Calu3 (cell line): Measurements from ENCODE around the gene GSTT4. TPM values are rescaled to one million over a fixed set of nuclear protein-coding genes. Genes with fewer than 3 reads are reported as not detected.
"Not testable (repeated sequence)": the region's sequence is repeated elsewhere in the genome, so short reads cannot be mapped to it uniquely, and the experiment has no call there.

ENCODE experiments used
- BruUV-seq: library from RNA; stranded (reverse); fragments of 400-500 nt; replicated peaks from 2 replicates; lab custom pipeline; 2021; lab: Mats Ljungman, UMichigan
- CTCF ChIA-PET: fragments of 300-600 bp; sonication (Branson Sonifier 250); formaldehyde crosslinking; loops from one replicate; lab custom pipeline; 2022; ENCODE audit warnings: antibody characterized with exemption; lab: Charles Lee
- DNase-seq: peaks from one replicate; pipeline ENCODE4 v3.0.0; 2022
- H3K27ac Mint-ChIP-seq: one replicate; pipeline ENCODE4 v1.8.0; 2022; ENCODE audit warnings: mixed read lengths; ENCODE audit not compliant: unreplicated experiment
- H3K27me3 Mint-ChIP-seq: one replicate; pipeline ENCODE4 v1.8.0; 2022; ENCODE audit warnings: mixed read lengths; ENCODE audit not compliant: unreplicated experiment
- H3K36me3 Mint-ChIP-seq: one replicate; pipeline ENCODE4 v1.8.0; 2022; ENCODE audit warnings: mild to moderate bottlenecking, moderate library complexity, mixed read lengths; ENCODE audit not compliant: insufficient read depth, unreplicated experiment
- H3K4me1 Mint-ChIP-seq: one replicate; pipeline ENCODE4 v1.8.0; 2022; ENCODE audit warnings: mild to moderate bottlenecking, low read depth, mixed read lengths; ENCODE audit not compliant: unreplicated experiment
- H3K4me3 Mint-ChIP-seq: one replicate; pipeline ENCODE4 v1.8.0; 2022; ENCODE audit warnings: mild to moderate bottlenecking, low read depth, moderate library complexity, mixed read lengths; ENCODE audit not compliant: unreplicated experiment
- H3K9me3 Mint-ChIP-seq: one replicate; pipeline ENCODE4 v1.8.0; 2022; ENCODE audit warnings: low read depth, mixed read lengths; ENCODE audit not compliant: unreplicated experiment
- intact Hi-C: fragments of 100-400 bp; cut with micrococcal nuclease; formaldehyde crosslinking; loops from one replicate; pipeline ENCODE4 v1.10.0; 2022; ENCODE audit not compliant: unreplicated experiment
- total RNA-seq: library from RNA; stranded (reverse); gene quantifications from 2 replicates; pipeline ENCODE4 v1.2.3, GENCODE V29; 2022
- TF ChIP-seq, protein P1 (sequence below): fragments of 200-600 bp; IDR thresholded peaks from one replicate; pipeline ENCODE4 v1.8.0; 2022; ENCODE audit warnings: antibody characterized with exemption; ENCODE audit not compliant: unreplicated experiment

GSTT4 gene
- total RNA-seq, 1 experiment from 2014 or later = not detected

DNA sequence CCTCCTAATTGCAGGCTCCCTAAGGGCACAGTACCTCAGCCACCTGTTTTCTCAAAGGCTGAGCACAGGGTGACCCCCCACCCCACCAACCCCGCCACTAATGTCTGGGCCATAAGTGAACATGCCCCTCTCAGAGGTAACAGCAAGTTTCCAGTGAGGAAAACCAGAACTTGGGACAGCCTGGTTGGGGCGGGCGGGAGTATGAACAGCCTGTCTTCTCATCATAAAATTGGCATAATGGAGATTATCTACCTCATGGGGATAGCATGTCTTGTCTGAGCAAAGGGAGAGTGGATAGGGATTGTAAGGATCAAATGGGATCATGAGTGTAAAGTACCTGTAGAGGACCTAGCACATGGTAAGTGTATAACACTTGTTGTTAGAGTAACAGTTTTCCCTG, 33.3 kb downstream of the GSTT4 start:
- DNase-seq, H3K27ac Mint-ChIP-seq, intact Hi-C loops, CTCF ChIA-PET, H3K27me3 Mint-ChIP-seq, BruUV-seq, H3K4me3 Mint-ChIP-seq, H3K9me3 Mint-ChIP-seq: not testable (repeated sequence)
- Mint-ChIP-seq H3K4me1 (peaks cover 27% of the 10 kb centered on the region), H3K36me3 (peaks cover 22% of the 10 kb centered on the region)

DNA sequence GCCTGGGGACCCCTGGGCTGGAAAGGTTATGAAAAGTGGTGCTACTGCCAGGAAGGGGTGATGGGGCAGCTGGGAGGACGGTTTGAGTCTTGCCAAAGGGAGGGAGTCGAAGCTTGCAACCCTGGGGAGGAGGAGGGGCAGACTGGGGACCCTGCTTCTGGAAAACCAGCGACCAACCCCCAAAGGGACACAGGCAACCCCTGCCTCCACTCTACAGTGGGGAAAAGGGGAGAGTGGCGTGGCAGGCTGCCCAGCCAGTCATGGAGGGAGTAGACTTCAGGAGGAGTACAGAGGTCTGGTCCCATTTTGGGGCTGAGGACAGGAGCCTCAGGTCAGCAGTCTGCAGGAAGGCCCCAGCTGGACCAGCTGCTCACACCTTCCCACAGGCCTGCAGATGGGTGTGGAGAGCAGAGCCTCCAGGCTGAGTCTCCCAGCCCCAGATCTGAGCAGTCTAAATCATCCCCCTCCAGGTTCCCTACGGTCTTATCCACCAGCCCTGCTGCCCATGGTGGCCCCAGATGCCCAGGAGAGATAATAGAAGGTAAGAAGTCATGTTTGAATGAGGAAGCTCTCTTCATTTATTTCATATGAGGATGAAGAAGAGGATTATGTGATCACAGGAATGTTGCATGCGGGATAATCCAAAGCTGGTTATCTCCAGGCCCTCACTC, 34.3 kb downstream of the GSTT4 start:
- intact Hi-C loops = no loop called here
- Mint-ChIP-seq H3K27me3 (no peaks in the 10 kb centered on the region), H3K9me3 (no peaks in the 10 kb centered on the region), H3K4me1 (peaks cover 27% of the 10 kb centered on the region), H3K4me3 (no peak overlapping the region), H3K27ac (peak overlapping the region; percentile 3), H3K36me3 (peaks cover 22% of the 10 kb centered on the region)
- TF ChIP-seq, protein P1, sequence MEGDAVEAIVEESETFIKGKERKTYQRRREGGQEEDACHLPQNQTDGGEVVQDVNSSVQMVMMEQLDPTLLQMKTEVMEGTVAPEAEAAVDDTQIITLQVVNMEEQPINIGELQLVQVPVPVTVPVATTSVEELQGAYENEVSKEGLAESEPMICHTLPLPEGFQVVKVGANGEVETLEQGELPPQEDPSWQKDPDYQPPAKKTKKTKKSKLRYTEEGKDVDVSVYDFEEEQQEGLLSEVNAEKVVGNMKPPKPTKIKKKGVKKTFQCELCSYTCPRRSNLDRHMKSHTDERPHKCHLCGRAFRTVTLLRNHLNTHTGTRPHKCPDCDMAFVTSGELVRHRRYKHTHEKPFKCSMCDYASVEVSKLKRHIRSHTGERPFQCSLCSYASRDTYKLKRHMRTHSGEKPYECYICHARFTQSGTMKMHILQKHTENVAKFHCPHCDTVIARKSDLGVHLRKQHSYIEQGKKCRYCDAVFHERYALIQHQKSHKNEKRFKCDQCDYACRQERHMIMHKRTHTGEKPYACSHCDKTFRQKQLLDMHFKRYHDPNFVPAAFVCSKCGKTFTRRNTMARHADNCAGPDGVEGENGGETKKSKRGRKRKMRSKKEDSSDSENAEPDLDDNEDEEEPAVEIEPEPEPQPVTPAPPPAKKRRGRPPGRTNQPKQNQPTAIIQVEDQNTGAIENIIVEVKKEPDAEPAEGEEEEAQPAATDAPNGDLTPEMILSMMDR = no peak
- CTCF ChIA-PET = interaction anchor here (0.5 kb wide), 1 partner anchor 42 kb away, joined by 3 read pairs; no protein-coding TSS in a partner anchor
- BruUV-seq = no TSS peak
- DNase-seq = no peak

DNA sequence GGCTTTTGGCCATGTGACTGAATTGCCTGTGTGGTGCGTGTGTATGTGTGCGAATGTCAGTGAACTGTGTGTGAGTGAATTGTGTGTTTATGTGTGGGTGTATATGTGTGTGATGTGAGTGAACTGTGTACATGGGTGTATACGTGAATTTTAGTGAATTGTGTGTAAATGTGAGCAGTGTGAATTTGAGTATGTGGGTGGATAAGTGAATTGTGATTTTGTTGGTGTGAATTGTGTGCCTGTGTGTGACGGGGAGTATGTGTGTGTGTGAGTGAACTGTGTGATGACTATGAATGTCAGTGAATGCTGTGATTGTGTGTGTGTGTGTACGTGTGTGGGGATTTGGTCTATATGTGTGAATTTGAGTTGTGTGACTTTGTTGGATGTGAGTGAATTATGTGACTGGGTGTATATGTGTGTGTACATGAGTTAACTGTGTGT, 35.0 kb downstream of the GSTT4 start:
- DNase-seq = no peak
- no peaks in the 10 kb centered on the region for H3K27me3 Mint-ChIP-seq
- TF ChIP-seq, protein P1 = no peak
- TSS peak; percentile 6 for BruUV-seq
- H3K27ac Mint-ChIP-seq = peak overlapping the region; percentile 3
- H3K36me3 Mint-ChIP-seq = peaks cover 22% of the 10 kb centered on the region
- H3K9me3 Mint-ChIP-seq = no peaks in the 10 kb centered on the region
- peak overlapping the region; percentile 1 for H3K4me3 Mint-ChIP-seq
- intact Hi-C loops = no loop called here
- CTCF ChIA-PET = no interaction called here
- H3K4me1 Mint-ChIP-seq = peaks cover 27% of the 10 kb centered on the region

DNA sequence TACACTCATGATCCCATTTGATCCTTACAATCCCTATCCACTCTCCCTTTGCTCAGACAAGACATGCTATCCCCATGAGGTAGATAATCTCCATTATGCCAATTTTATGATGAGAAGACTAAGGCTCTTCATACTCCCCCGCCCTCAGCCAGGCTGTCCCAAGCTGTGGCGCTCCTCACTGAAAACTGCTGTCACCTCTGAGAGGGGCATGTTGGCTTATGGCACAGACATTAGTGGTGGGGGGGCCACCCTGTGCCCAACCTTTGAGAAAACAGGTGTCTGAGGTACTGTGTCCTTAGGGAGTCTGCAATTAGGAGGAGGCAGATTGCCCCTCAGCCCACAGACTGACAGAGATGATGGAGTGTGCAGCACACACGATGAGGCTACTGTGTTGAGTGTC, 36.2 kb downstream of the GSTT4 start:
- Mint-ChIP-seq H3K4me1 (peaks cover 27% of the 10 kb centered on the region), H3K4me3 (no peak overlapping the region), H3K36me3 (peaks cover 22% of the 10 kb centered on the region), H3K27me3 (no peaks in the 10 kb centered on the region), H3K27ac (no peak overlapping the region), H3K9me3 (no peaks in the 10 kb centered on the region)
- intact Hi-C loops = no loop called here
- BruUV-seq = no TSS peak
- CTCF ChIA-PET = no interaction called here
- TF ChIP-seq, protein P1 = no peak
- DNase-seq = no peak

DNA sequence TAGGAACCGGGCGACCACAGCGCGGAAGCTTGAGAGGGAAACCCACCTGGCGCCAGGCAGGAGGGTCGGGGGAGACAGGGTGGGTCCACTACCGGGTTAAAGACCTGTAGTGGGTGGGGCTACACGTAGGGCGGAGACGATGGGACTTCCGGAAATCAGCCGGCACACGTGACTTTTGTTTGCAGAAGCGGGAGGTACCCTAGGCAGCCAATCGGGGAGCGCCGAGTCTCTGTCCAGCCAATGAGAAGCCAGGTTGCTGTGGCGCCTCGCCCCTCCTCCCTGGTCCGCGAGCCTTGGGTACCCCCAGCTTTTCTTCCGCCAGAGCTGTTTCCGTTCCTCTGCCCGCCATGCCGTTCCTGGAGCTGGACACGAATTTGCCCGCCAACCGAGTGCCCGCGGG, 38.7 kb downstream of the GSTT4 start, which contains the start of gene DDTL:
TSS of gene DDTL (plus strand) at position 321 of the 400 bp plus-strand sequence. CDS start at position 348, 27 bp downstream.
- Mint-ChIP-seq H3K36me3 (peaks cover 18% of the 10 kb centered on the region), H3K4me1 (peaks cover 21% of the 10 kb centered on the region)
- BruUV-seq, H3K9me3 Mint-ChIP-seq, H3K4me3 Mint-ChIP-seq, intact Hi-C loops, H3K27me3 Mint-ChIP-seq, H3K27ac Mint-ChIP-seq, DNase-seq, CTCF ChIA-PET: not testable (repeated sequence)

DNA sequence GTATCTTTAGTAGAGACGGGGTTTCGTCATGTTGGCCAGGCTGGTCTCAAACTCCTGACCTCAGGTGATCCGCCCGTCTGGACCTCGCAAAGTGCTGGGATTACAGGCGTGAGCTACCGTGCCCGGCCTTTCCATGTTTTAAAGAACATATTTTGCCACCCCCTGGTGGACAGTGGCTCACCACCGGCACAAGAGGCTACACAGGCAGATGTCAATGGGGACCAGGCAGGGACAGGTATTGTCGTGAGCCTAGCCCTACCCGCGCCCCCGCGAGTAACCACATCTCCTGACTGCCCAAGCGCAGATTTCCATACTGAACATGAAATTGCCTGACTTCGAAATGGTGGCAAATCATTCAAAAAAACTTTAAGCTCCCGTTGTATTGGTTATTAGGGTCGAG, 39.2 kb downstream of the GSTT4 start:
- DNase-seq, H3K27me3 Mint-ChIP-seq, H3K4me3 Mint-ChIP-seq, CTCF ChIA-PET, intact Hi-C loops, H3K9me3 Mint-ChIP-seq, H3K27ac Mint-ChIP-seq, BruUV-seq: not testable (repeated sequence)
- H3K36me3 Mint-ChIP-seq = peaks cover 14% of the 10 kb centered on the region
- H3K4me1 Mint-ChIP-seq = peaks cover 19% of the 10 kb centered on the region

DNA sequence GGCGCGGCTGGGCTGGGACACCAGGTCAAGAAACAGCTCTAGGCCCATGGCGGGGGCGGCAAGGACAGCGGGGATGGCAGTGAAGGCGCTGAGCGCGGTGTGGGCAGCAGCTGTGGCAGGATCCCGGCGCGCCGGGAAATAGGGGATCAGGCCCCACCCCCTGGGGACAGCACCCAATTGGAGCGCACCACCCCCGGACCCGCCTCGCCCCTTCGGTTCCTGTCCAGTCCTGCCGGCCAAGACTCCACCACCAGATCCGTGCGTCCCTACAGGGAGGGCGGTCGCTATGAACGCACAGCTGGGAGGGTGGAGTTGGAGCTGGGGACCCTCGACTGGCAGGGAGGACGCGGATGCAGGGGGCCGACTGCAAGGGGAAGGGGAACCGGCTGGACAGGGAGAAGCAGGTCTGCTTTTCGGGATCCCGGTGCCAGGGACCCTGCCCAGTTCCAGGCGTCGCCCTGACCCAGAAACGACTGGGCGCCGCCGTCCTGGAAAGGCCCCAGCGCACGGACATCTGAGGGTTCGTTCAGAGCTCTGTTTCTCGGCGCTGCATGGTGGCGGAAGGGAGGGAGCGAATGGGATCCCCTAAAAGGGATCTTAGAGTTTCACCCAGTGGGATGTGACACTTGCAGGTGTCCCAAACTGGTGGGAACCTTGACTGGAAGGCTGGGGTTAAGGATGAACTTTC, 44.0 kb downstream of the GSTT4 start, which contains the start of gene GSTT2B:
TSS of gene GSTT2B (minus strand) at position 112 of the 688 bp plus-strand sequence. CDS start at position 48, 64 bp downstream.
- H3K9me3 Mint-ChIP-seq, H3K36me3 Mint-ChIP-seq, BruUV-seq, intact Hi-C loops, H3K27me3 Mint-ChIP-seq, H3K27ac Mint-ChIP-seq, H3K4me3 Mint-ChIP-seq, H3K4me1 Mint-ChIP-seq, DNase-seq, CTCF ChIA-PET: not testable (repeated sequence)
